ENCODE data around the gene BRAF. TPM values are rescaled to one million over a fixed set of nuclear protein-coding genes. Genes with fewer than 3 reads are reported as not detected.

BRAF gene
- total RNA-seq, 1 donor from 2014 or later: 28.4 TPM

GRCh38 chr7:140669352-140669751, 255.4 kb downstream of the BRAF start:
- no peaks in the 10 kb centered on the region for H3K9me3 Mint-ChIP-seq (ENCODE audit: unreplicated experiment)
- H3K4me3 Mint-ChIP-seq (ENCODE audit: unreplicated experiment): no peak overlapping the region
- no peak for TF ChIP-seq CTCF (IDR thresholded peaks at IDR 0.05; ENCODE audit: unreplicated experiment)
- H3K4me1 Mint-ChIP-seq (ENCODE audit: unreplicated experiment): peaks cover 28% of the 10 kb centered on the region
- H3K27ac Mint-ChIP-seq (ENCODE audit: unreplicated experiment): no peak overlapping the region
- H3K27me3 Mint-ChIP-seq (ENCODE audit: unreplicated experiment): peaks cover 8% of the 10 kb centered on the region
- H3K36me3 Mint-ChIP-seq (ENCODE audit: low read depth, unreplicated experiment): no peaks in the 10 kb centered on the region
- no peak for DNase-seq (ENCODE audit: low spot score)

Other genes with a start within 250 kb of the BRAF start
- 326 TPM for gene NDUFB2, start 228.2 kb downstream of the BRAF start, total RNA-seq (ENCODE audit: unreplicated experiment)
- 32.2 TPM for gene MRPS33, start 90.0 kb upstream of the BRAF start, total RNA-seq (ENCODE audit: unreplicated experiment)
- 0.28 TPM for gene TMEM178B, start 149.1 kb upstream of the BRAF start, total RNA-seq (ENCODE audit: unreplicated experiment)

Data from endothelial cell (in vitro differentiated cells).